OCI-LY3 (cell line): ENCODE results near the gene ARHGAP26.

Source experiments
- EZH2phosphoT487 ChIP-seq: fragments of 200-600 bp; shearing (Covaris generic); IDR thresholded peaks from 2 replicates; pipeline ENCODE4 v1.6.1; 2018; ENCODE audit warnings: antibody characterized with exemption, mixed run types, low read depth
- TF ChIP-seq, protein P1 (sequence below): fragments of 200-600, 300-600 bp; sonication (generic); IDR thresholded peaks from 2 replicates; pipeline ENCODE4 v1.5.1; 2014; ENCODE audit warnings: antibody characterized with exemption, low read length, low read depth

DNA sequence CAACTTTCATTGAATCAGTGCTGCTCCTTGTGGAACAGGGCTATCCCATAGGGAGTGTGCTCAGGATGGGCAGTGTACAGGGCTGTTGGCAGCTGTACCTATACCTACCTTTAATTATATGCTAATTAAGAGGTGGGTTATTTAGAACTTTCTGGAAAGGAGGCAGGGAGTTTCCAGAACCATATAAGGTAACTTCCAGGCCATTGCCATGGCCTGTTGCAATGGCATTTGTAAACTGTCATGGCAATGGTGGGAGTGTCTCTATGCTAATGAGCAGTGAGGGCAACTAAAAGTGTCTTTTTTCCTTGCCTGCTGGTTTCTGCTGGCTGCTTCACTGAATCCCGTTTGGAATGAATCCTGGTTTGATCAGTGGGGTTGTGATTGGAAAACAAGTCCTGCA, 2.3 kb upstream of the ARHGAP26 start:
- TF ChIP-seq, protein P1, sequence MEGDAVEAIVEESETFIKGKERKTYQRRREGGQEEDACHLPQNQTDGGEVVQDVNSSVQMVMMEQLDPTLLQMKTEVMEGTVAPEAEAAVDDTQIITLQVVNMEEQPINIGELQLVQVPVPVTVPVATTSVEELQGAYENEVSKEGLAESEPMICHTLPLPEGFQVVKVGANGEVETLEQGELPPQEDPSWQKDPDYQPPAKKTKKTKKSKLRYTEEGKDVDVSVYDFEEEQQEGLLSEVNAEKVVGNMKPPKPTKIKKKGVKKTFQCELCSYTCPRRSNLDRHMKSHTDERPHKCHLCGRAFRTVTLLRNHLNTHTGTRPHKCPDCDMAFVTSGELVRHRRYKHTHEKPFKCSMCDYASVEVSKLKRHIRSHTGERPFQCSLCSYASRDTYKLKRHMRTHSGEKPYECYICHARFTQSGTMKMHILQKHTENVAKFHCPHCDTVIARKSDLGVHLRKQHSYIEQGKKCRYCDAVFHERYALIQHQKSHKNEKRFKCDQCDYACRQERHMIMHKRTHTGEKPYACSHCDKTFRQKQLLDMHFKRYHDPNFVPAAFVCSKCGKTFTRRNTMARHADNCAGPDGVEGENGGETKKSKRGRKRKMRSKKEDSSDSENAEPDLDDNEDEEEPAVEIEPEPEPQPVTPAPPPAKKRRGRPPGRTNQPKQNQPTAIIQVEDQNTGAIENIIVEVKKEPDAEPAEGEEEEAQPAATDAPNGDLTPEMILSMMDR = no peak
- no peak for TF ChIP-seq EZH2phosphoT487
